ENCODE measurements around the gene CDK5. TPM values are rescaled to one million over a fixed set of nuclear protein-coding genes. Genes with fewer than 3 reads are reported as not detected.

CDK5 gene
- total RNA-seq, 1 donor from 2014 or later = 17.5 TPM

DNA sequence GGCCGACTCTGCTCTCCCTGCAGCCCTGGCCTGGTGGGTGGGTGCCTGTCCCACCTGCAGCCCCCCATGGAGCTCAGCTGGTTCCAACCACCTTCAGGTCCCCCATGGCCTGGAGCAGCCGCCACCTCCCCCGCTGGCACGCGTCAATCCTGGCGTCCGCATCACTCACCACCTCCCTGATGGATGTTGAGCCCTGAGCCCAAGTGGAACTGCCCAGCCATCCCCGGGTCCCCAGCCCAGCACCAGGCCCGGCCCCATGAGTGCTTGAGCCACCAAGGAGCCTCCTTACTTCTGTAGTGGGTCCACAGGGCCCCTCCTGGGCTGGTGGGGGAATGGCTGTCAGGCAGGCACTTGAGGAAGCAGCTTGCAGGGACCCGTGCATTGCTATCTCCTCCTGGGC, 43.2 kb upstream of the CDK5 start:
- Mint-ChIP-seq H3K36me3 (peaks cover 4% of the 10 kb centered on the region), H3K4me3 (no peak overlapping the region), H3K27me3 (ENCODE audit: low read depth) (no peaks in the 10 kb centered on the region), H3K27ac (no peak overlapping the region), H3K4me1 (peaks cover 13% of the 10 kb centered on the region), H3K9me3 (no peaks in the 10 kb centered on the region)
- DNase-seq (ENCODE audit: low spot score in 2 of 2, unreplicated experiment in 2 of 2) = no peak
- TF ChIP-seq, protein P1, sequence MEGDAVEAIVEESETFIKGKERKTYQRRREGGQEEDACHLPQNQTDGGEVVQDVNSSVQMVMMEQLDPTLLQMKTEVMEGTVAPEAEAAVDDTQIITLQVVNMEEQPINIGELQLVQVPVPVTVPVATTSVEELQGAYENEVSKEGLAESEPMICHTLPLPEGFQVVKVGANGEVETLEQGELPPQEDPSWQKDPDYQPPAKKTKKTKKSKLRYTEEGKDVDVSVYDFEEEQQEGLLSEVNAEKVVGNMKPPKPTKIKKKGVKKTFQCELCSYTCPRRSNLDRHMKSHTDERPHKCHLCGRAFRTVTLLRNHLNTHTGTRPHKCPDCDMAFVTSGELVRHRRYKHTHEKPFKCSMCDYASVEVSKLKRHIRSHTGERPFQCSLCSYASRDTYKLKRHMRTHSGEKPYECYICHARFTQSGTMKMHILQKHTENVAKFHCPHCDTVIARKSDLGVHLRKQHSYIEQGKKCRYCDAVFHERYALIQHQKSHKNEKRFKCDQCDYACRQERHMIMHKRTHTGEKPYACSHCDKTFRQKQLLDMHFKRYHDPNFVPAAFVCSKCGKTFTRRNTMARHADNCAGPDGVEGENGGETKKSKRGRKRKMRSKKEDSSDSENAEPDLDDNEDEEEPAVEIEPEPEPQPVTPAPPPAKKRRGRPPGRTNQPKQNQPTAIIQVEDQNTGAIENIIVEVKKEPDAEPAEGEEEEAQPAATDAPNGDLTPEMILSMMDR (IDR thresholded peaks at IDR 0.05; ENCODE audit: unreplicated experiment) = no peak

DNA sequence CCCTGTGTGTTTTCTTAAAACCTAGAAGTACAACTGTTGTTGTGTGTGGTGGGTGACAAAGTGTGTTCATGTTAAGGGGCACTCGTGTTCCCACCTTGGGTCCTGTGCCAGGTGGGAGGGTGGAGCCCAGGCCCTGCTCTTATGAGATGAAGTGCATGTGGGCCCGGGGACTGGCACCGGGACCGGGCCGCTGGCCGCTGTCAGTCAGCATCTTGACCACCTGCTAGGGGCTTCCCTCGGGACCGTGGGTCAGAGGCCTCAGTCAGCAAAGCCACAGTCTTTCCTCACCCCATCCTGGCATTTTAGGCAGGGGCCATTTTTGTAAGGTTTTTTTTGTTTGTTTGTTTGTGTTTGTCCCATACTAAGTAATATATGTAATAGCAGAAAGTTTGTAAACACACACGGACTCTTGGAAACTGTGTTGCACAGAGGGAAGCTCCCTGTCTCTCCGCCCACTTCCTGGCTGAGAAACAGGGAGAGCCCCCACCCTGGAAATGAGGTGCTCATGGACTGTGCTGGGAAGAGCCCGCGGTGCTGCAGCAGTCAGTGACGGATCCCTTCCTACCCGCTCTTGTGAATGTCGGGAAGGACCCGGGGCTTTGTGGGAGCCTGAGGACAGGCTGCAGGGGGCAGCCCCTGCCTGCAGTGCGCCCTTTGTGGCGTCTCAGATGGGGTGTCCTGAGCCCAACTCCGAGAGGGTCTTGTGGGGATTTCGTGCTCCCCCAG, 42.0 kb upstream of the CDK5 start:
- no peaks in the 10 kb centered on the region for H3K27me3 Mint-ChIP-seq (ENCODE audit: low read depth)
- no peak overlapping the region for H3K27ac Mint-ChIP-seq
- H3K4me1 Mint-ChIP-seq = peaks cover 5% of the 10 kb centered on the region
- DNase-seq (ENCODE audit: low spot score in 2 of 2, unreplicated experiment in 2 of 2) = no peak
- TF ChIP-seq, protein P1 (IDR thresholded peaks at IDR 0.05; ENCODE audit: unreplicated experiment) = no peak
- no peak overlapping the region for H3K4me3 Mint-ChIP-seq
- peaks cover 4% of the 10 kb centered on the region for H3K36me3 Mint-ChIP-seq
- H3K9me3 Mint-ChIP-seq = no peaks in the 10 kb centered on the region

DNA sequence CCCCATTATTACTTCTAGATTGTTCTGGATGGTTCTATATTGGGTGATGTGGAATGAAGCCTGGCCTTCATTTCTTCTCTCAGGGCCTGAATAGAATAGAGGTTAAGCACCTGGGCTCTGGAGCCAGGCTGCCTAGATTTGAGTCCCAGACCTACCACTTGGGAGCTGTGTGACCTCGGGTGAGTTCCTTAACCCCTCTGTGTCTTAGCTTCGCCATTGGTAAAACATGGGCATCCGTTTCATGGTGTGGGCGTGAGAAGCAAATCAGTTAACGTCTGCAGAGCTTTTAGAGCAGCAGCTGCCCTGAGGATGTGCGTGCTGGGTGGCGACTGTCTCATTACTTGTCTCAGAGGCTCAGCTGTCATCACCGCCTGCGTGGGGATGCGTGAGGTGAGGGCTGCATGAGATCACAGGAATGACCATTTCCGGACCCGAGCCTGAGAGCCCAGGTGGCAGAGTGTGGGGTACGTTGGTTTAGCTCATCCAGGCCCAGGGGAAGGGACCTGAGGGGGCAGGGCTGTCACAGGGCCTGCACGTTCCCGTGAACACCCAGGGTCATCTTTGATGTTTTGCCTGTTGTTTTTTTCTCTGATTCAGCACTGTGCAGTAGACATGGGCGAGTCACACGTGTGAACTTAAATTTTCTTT, 38.3 kb upstream of the CDK5 start:
- Mint-ChIP-seq H3K9me3 (no peaks in the 10 kb centered on the region), H3K4me1 (no peaks in the 10 kb centered on the region), H3K27me3 (ENCODE audit: low read depth) (no peaks in the 10 kb centered on the region), H3K4me3 (no peak overlapping the region), H3K27ac (no peak overlapping the region), H3K36me3 (peaks cover 6% of the 10 kb centered on the region)
- no peak for DNase-seq (ENCODE audit: low spot score in 2 of 2, unreplicated experiment in 2 of 2)
- TF ChIP-seq, protein P1 (IDR thresholded peaks at IDR 0.05; ENCODE audit: unreplicated experiment) = no peak

DNA sequence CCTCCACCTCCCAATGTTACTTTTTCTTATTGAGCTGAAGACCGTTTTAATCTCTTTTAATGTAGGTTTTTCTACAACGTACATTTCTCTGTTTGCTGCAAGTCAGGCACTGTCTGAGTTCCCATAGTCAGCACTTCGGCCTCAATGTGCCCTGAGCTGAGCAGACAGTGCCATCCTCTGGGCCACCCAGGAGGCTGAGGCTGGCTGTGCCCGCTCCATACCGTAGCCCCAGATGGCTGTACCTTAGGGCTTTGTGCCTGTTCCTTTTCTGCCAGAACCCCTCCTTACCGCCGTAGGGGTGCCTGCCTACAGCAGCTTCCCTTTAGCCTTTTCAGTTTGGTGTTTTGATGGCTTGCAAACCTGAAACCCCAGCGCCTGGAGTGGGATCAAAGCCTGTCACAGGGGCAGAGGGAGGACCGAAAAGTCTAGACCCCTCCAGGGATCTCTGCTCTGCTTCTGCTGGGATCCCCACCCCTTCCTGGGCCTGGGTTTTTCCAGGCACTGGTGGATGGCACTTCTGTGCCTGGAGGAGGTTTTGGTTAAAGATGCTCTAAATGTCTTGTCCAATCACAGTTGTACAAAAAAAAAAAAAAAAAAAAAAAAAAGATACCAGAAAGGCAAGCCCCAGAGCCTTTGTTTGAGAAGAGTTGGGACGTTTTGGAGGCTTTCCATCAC, 37.6 kb upstream of the CDK5 start:
- Mint-ChIP-seq H3K27ac (no peak overlapping the region), H3K4me3 (no peak overlapping the region), H3K27me3 (ENCODE audit: low read depth) (no peaks in the 10 kb centered on the region), H3K36me3 (peaks cover 6% of the 10 kb centered on the region), H3K4me1 (no peaks in the 10 kb centered on the region), H3K9me3 (no peaks in the 10 kb centered on the region)
- DNase-seq (ENCODE audit: low spot score in 2 of 2, unreplicated experiment in 2 of 2) = no peak
- TF ChIP-seq, protein P1 (IDR thresholded peaks at IDR 0.05; ENCODE audit: unreplicated experiment) = no peak

DNA sequence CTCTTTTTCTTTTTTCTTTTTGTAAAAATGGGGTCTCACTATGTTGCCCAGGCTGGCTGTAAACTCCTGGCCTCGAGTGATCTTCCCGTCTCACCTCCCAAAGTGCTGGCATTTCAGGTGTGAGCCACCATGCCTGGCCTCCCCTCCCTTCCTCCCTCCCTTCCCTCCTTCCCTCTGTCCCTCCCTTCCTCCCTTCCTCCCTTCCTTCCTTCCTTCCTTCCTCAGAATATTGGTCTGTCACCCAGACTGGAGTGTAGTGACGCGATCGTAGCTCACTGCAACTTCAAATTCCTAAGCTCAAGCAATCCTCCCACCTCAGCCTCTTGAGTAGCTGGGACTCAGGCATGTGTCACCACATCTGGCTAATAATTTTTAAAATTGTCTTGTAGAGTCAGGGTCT, 37.0 kb upstream of the CDK5 start:
- Mint-ChIP-seq H3K36me3 (peaks cover 6% of the 10 kb centered on the region), H3K4me3 (no peak overlapping the region), H3K27ac (no peak overlapping the region), H3K4me1 (peaks cover 3% of the 10 kb centered on the region), H3K9me3 (no peaks in the 10 kb centered on the region), H3K27me3 (ENCODE audit: low read depth) (no peaks in the 10 kb centered on the region)
- TF ChIP-seq, protein P1 (IDR thresholded peaks at IDR 0.05; ENCODE audit: unreplicated experiment) = no peak
- DNase-seq (ENCODE audit: low spot score in 2 of 2, unreplicated experiment in 2 of 2) = no peak

Data from mesothelial cell of epicardium (in vitro differentiated cells).